Ectodermal cell (in vitro differentiated cells): Measurements from ENCODE around the gene LRP5.
"Not testable (repeated sequence)": the region's sequence is repeated elsewhere in the genome, so short reads cannot be mapped to it uniquely, and the experiment has no call there.

Source experiments
- H3K27ac ChIP-seq: 2 replicates; pipeline ENCODE4 v1.7.0; 2013; ENCODE audit warnings: mild to moderate bottlenecking, low read depth, low read length; ENCODE audit not compliant: insufficient read depth, poor library complexity, severe bottlenecking
- H3K27me3 ChIP-seq: 2 replicates; pipeline ENCODE4 v1.7.0; 2013; ENCODE audit warnings: mild to moderate bottlenecking, low read length; ENCODE audit not compliant: insufficient read depth, control insufficient read depth, poor library complexity, severe bottlenecking
- H3K36me3 ChIP-seq: one replicate; pipeline ENCODE4 v1.7.0; 2013; ENCODE audit warnings: low read length; ENCODE audit not compliant: control insufficient read depth, insufficient read depth
- H3K4me1 ChIP-seq: one replicate; pipeline ENCODE4 v1.7.0; 2013; ENCODE audit warnings: low read length; ENCODE audit not compliant: control insufficient read depth, insufficient read depth
- H3K4me3 ChIP-seq: 2 replicates; pipeline ENCODE4 v1.7.0; 2013; ENCODE audit warnings: low read depth, low read length, control low read depth; ENCODE audit not compliant: insufficient read depth
- H3K9me3 ChIP-seq: 2 replicates; pipeline ENCODE4 v1.7.0; 2013; ENCODE audit warnings: mild to moderate bottlenecking, low read length, moderate library complexity; ENCODE audit not compliant: control insufficient read depth
- WGBS, 2 experiments: methylation state at CpG; one replicate each; pipeline ENCODE4 v1.1.7; 2013; ENCODE audit warnings: missing lambda C conversion rate in 2 of 2; 5-methylcytosine and 5-hydroxymethylcytosine counted together

Gene LRP5

GRCh38 chr11:68472778-68473177 is 160.4 kb downstream of the LRP5 start:
- no peaks in the 10 kb centered on the region for H3K27me3 ChIP-seq
- H3K4me1 ChIP-seq, result peaks cover 24% of the 10 kb centered on the region
- WGBS, 2 experiments, result 94 to 96% methylated on average over 2 of the region's 2 CpGs
- no peak overlapping the region for H3K4me3 ChIP-seq
- peaks cover 14% of the 10 kb centered on the region for H3K36me3 ChIP-seq
- H3K27ac ChIP-seq, result no peak overlapping the region
- peaks cover 3% of the 10 kb centered on the region for H3K9me3 ChIP-seq

- 94 to 100% methylated on average over 1 of the region's 1 CpG for WGBS, 2 experiments
- no peaks in the 10 kb centered on the region for H3K27me3 ChIP-seq
- no peak overlapping the region for H3K27ac ChIP-seq
- H3K4me3 ChIP-seq, result no peak overlapping the region
- peaks cover 3% of the 10 kb centered on the region for H3K9me3 ChIP-seq
- H3K4me1 ChIP-seq, result peaks cover 16% of the 10 kb centered on the region
- H3K36me3 ChIP-seq, result peaks cover 14% of the 10 kb centered on the region
Measured at GRCh38 chr11:68473693-68474092, 161.3 kb downstream of the LRP5 start.

- not testable (repeated sequence) for H3K9me3 ChIP-seq, H3K27me3 ChIP-seq, H3K27ac ChIP-seq, H3K4me1 ChIP-seq, H3K4me3 ChIP-seq
- WGBS, 2 experiments, result 96% methylated on average over 33 to 34 of the region's 34 CpGs
- peaks cover 14% of the 10 kb centered on the region for H3K36me3 ChIP-seq
Measured at GRCh38 chr11:68475626-68476025, 163.2 kb downstream of the LRP5 start.

- Histone ChIP-seq H3K36me3 (peaks cover 7% of the 10 kb centered on the region), H3K27me3 (no peaks in the 10 kb centered on the region), H3K9me3 (peaks cover under 1% of the 10 kb centered on the region), H3K4me1 (peaks cover 6% of the 10 kb centered on the region), H3K27ac (no peak overlapping the region), H3K4me3 (no peak overlapping the region)
- 91% methylated on average over 3 of the region's 3 CpGs; no CpG with 5 or more reads in 1 of the 2 experiments for WGBS, 2 experiments
Measured at GRCh38 chr11:68479390-68479789, 167.0 kb downstream of the LRP5 start.

- Histone ChIP-seq H3K36me3 (peaks cover 7% of the 10 kb centered on the region), H3K9me3 (no peaks in the 10 kb centered on the region), H3K4me3 (no peak overlapping the region), H3K27me3 (no peaks in the 10 kb centered on the region), H3K27ac (no peak overlapping the region), H3K4me1 (peaks cover 6% of the 10 kb centered on the region)
- WGBS, 2 experiments, result 91 to 99% methylated on average over 2 of the region's 2 CpGs
Measured at GRCh38 chr11:68480193-68480592, 167.8 kb downstream of the LRP5 start.

- Histone ChIP-seq H3K4me1 (peaks cover 6% of the 10 kb centered on the region), H3K27me3 (no peaks in the 10 kb centered on the region), H3K36me3 (peaks cover 7% of the 10 kb centered on the region), H3K4me3 (no peak overlapping the region), H3K9me3 (no peaks in the 10 kb centered on the region), H3K27ac (no peak overlapping the region)
- WGBS, 2 experiments, result 83 to 89% methylated on average over 2 of the region's 3 CpGs
Measured at GRCh38 chr11:68480852-68481510, 168.6 kb downstream of the LRP5 start.

GRCh38 chr11:68481579-68482240 is 169.3 kb downstream of the LRP5 start:
- peaks cover 7% of the 10 kb centered on the region for H3K36me3 ChIP-seq
- no peaks in the 10 kb centered on the region for H3K27me3 ChIP-seq
- H3K27ac ChIP-seq, result no peak overlapping the region
- no peaks in the 10 kb centered on the region for H3K9me3 ChIP-seq
- peaks cover 6% of the 10 kb centered on the region for H3K4me1 ChIP-seq
- H3K4me3 ChIP-seq, result no peak overlapping the region
- WGBS, 2 experiments, result 94 to 95% methylated on average over 6 of the region's 6 CpGs

GRCh38 chr11:68488623-68489022 is 176.2 kb downstream of the LRP5 start:
- no peaks in the 10 kb centered on the region for H3K36me3 ChIP-seq
- H3K4me1 ChIP-seq, result no peaks in the 10 kb centered on the region
- H3K27me3 ChIP-seq, result no peaks in the 10 kb centered on the region
- WGBS, 2 experiments, result 100% methylated on average over 1 of the region's 1 CpG
- H3K9me3 ChIP-seq, result no peaks in the 10 kb centered on the region
- no peak overlapping the region for H3K4me3 ChIP-seq
- no peak overlapping the region for H3K27ac ChIP-seq

GRCh38 chr11:68495220-68495729 is 182.9 kb downstream of the LRP5 start:
- H3K4me3 ChIP-seq, result no peak overlapping the region
- H3K9me3 ChIP-seq, result no peaks in the 10 kb centered on the region
- H3K4me1 ChIP-seq, result no peaks in the 10 kb centered on the region
- H3K36me3 ChIP-seq, result no peaks in the 10 kb centered on the region
- H3K27me3 ChIP-seq, result no peaks in the 10 kb centered on the region
- 87 to 96% methylated on average over 2 to 3 of the region's 3 CpGs for WGBS, 2 experiments
- no peak overlapping the region for H3K27ac ChIP-seq

GRCh38 chr11:68495872-68496271 is 183.5 kb downstream of the LRP5 start:
- Histone ChIP-seq H3K4me3 (no peak overlapping the region), H3K27me3 (no peaks in the 10 kb centered on the region), H3K36me3 (no peaks in the 10 kb centered on the region), H3K4me1 (no peaks in the 10 kb centered on the region), H3K9me3 (no peaks in the 10 kb centered on the region), H3K27ac (no peak overlapping the region)
- WGBS, 2 experiments, result 89 to 96% methylated on average over 3 of the region's 3 CpGs
